GM19372 (cell line): ENCODE results near the gene SMIM41.

Source experiments
- ATAC-seq: cut with Tn5 transposase; IDR thresholded peaks from one replicate; pipeline ENCODE4 v1.9.1; 2021; ENCODE audit warnings: mild to moderate bottlenecking, low read depth, moderate library complexity; ENCODE audit not compliant: unreplicated experiment

SMIM41 gene

GRCh38 chr12:52144512-52145227 is 65.2 kb downstream of the SMIM41 start:
- ATAC-seq, result no peak

DNA sequence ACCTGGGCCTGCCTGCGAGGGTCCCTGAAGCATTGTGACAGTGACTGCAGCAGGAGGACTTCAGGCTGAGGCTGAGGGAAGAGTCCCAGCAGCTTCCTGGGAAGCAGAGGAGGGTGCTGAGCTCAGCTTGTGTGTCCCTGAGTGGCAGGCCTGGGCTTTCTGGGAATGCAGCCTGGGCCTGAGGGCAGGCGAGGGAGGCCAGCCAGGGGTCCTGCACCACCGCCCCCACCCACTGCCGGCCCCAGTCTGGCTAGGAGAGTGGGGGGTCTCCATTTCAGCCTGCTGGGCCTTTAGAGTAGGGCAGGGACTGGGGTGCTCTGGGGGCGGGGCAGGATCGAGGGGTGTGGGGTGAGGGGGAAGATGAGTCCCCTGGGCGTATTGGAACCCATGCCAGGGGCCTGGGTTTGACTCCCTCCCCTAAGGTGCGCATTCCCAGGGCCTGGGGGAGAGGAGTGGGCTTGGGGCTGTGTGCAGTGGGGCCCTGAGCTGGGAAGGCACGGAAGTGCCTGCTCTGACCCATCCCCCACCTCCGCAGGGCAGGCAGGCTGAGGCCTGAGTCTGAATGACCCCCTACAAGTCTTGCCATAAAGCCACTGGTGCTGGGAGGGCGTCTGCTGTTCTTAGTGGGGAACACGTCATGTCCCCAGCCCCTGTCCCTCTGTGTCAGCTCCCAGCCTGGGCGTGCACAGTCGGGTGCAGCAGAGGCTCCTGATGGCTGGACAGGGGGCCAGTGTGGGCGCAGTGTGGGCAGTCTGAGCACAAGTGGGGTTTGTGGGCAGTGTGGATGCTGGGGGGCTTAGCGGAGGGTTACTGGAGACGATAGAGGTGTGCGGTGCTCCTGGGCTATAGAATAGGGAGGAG is 66.0 kb downstream of the SMIM41 start:
- ATAC-seq, result no peak

DNA sequence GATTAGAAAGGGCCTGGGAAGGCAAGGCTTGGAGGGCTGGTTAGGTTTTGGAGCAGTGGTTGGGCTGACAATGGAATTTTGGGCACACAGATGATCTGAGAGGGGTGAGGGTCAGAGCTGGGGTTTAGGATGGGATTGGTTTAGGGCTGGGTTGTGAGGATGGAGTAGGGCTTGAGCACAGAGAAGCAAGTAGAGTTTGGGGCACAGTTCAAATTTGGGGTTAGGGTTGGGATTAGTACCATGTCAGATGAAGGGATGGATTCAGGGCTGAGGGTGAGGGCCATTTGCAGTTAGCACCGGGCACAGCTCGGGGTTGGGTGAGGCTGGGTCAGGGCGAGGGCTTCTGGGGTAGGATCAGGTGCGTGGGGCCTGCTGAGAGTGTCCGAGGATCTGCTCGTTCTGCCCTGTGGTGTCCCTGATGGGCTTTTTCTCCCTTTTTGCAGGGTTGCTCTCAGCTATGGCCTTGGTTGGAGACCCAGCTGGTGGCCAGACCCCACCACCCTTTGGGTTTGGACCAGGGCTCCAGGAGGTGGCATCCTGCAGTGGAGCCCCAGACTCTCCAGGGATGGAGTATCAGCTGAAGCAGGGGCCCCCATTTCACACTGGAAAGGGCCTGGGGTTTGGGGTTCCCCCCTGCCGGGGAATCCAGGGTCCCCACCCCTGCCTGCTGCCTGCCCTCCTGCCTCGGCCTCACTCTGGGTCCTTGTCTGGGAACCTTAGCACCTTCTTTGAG is 66.8 kb downstream of the SMIM41 start:
- no peak for ATAC-seq

- no peak for ATAC-seq
These were observed 67.4 kb downstream of the SMIM41 start for GRCh38 chr12:52146822-52147366.

DNA sequence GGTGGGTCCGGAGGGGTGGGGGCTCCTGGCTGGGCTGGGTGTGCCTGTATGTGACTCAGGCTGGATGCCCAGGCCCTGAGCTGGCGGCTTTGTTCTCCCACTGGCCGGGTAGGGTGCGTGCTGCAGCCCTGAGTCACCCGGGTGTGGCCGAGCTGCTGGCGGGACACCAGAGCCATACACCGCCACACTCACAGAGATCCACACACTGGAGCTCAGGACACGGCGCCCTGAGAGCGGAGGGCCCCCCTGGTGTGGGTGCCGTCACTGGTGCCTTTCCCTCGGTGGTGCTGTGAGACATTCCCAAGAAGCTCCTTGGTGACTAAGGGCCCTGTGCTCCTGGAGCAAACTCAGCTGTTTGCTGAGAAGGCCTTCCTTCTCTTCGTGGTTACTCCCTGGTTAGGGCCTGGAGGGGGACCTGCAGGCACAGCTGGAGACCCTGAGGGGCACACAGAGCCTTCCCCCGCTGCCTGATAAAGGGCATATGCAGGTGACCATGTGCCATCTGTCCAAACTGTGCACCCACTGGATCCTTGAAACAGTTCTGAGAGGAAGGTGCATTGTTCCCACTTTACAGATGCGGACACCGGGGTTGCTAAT is 68.0 kb downstream of the SMIM41 start:
- ATAC-seq, result no peak

GRCh38 chr12:52147964-52148463 is 68.5 kb downstream of the SMIM41 start:
- ATAC-seq, result no peak

- no peak for ATAC-seq
These were observed 69.1 kb downstream of the SMIM41 start for GRCh38 chr12:52148464-52149181.

DNA sequence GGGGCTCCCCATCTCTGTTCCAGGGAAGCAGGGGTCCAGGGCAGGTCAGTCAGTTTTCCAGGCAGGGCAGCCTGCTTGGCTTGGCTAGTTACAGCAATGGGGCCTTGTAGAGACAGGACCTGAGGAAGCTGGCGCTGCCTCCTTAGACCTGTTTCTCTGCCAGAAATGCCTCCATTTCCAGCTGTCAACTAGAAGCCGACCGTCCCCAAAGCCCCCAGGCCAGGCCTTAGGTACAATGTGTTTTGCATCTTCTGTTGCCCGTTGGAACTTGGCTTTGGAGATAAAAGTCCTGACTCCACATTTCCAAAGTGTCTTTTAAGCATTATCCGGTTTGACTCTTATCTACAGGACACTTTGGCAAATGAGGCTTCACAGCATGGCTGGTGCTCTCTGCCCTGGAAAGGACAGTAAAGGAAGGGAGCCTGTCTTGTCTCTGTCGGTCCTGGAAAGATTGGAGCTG is 69.7 kb downstream of the SMIM41 start:
- no peak for ATAC-seq

- no peak for ATAC-seq
These were observed 70.2 kb downstream of the SMIM41 start for GRCh38 chr12:52149651-52150241.

GRCh38 chr12:52151153-52151836 is 71.8 kb downstream of the SMIM41 start:
- ATAC-seq, result no peak

- no peak for ATAC-seq
These were observed 72.6 kb downstream of the SMIM41 start for GRCh38 chr12:52151837-52152783.

DNA sequence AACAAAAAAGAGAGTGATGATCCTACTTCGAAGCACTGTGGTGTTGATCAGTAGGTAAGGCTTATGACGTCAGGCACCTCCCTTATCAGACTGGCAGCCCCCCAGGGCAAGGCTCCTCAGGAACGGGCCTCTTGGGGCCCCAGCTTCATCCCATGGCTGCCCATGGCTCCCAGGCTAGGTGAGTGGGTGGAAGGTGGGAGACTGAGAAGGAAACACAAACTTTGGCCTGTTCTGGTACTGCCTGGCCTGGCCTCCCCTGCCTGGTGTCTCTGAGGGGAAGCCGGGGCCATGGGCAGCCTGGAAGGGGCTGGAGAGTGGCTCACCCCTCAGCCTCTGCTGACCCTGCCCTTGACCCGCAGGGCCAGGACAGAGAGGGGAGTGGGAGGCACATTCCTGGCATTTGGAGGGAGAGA is 73.4 kb downstream of the SMIM41 start:
- ATAC-seq, result no peak

- no peak for ATAC-seq
These were observed 75.8 kb downstream of the SMIM41 start for GRCh38 chr12:52155048-52155868.

DNA sequence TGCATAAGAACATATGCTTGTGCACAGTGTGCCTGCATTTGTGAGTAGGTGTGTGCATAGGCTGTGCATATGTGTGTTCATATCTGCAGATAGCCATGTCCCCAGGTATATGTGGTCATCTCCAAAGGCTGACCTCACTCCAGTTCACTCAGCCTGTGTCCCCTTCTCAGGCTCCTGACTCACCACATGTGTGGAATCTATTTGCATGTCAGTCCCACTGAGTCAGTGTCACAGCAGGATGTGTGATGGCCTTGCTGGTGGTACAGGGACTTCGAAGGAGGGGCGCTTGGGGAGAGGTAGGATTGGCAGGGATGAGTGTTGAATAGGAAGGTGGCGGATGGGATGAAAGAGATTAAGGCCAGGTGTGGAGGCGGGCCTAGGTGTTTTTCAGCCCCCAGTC is 76.8 kb downstream of the SMIM41 start:
- ATAC-seq, result no peak

DNA sequence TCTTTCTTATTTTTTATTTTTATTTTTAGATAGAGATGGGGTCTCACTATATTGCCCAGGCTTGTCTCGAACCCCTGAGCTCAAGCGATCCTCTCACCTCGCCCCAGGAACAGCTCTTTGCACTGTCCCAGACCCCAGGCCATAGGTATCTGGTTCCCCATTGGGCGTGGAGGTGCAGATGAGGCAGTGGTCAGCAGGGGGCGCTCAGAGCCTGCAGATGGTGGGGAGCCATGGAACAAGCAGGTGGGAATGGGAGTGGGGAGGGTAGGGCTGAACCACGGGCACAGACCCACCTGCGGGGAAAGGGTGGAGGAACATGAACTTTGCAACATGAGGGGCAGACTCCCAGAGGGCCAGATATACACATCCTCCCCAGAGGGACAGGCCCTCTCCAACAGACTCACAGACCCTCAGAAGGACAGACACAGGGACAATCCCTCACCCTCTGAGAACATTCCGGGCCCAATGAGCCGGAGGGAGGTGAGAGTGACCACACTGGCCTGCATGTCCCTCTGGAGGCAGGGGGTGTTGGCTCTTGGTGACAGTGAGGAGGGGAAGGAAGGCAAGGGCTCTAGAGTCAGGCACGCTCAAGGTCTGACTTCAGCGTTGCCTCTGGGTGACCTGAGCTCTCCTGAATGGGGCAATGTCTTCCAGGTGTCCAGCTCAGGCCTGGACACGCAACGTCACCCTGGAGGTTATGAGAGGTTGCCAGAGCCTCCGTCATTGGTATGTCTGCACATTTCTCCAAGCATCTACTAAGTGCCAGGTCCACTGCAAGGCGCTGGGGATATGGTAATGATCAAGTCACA is 77.5 kb downstream of the SMIM41 start:
- no peak for ATAC-seq
